PC-3 (cell line): ENCODE measurements around the gene MYF6. TPM values are rescaled to one million over a fixed set of nuclear protein-coding genes. Genes with fewer than 3 reads are reported as not detected.

Source experiments
- ATAC-seq: fragments of 200-7000 bp; cut with Tn5 transposase; 2 replicates; pipeline ENCODE4 v1.9.1; 2020; ENCODE audit warnings: mild to moderate bottlenecking, moderate library complexity
- BruUV-seq: library from RNA; stranded (reverse); fragments of 400-500 nt; replicated peaks from 2 replicates; lab custom pipeline; 2021; lab: Mats Ljungman, UMichigan
- CTCF ChIA-PET: fragments of 300-600 bp; sonication (Branson Sonifier 250); formaldehyde crosslinking; loops from one replicate; lab custom pipeline; 2022; ENCODE audit warnings: antibody characterized with exemption; lab: Charles Lee
- POLR2A ChIA-PET: fragments of 300-600 bp; sonication (Branson Sonifier 250); formaldehyde crosslinking; loops from one replicate; lab custom pipeline; 2022; ENCODE audit warnings: antibody characterized with exemption; ENCODE audit not compliant: unreplicated experiment; lab: Charles Lee
- DNase-seq: peaks from one replicate; pipeline ENCODE4 v3.0.0-alpha.2; 2015
- H2AFZ ChIP-seq: fragments of 300-600 bp; sonication (generic); 2 replicates; pipeline ENCODE4 v1.6.0; 2016; ENCODE audit warnings: antibody characterized with exemption, low read length
- H3F3A ChIP-seq: fragments of 300-600 bp; sonication (generic); one replicate; pipeline ENCODE4 v1.6.0; 2017; ENCODE audit warnings: antibody characterized with exemption, low read length, control low read depth, mild to moderate bottlenecking; ENCODE audit not compliant: unreplicated experiment
- H3K27ac ChIP-seq: fragments of 300-600 bp; sonication (generic); 2 replicates; pipeline ENCODE4 v1.5.1; 2016; ENCODE audit warnings: mild to moderate bottlenecking, low read length
- H3K27me3 ChIP-seq: fragments of 300-600 bp; sonication (generic); 2 replicates; pipeline ENCODE4 v1.6.1; 2016; ENCODE audit warnings: low read length, mixed read lengths
- H3K36me3 ChIP-seq: fragments of 300-600 bp; sonication (generic); 2 replicates; pipeline ENCODE4 v1.6.1; 2016; ENCODE audit warnings: low read depth, mixed run types, low read length, mixed read lengths
- H3K4me1 ChIP-seq: fragments of 300-600 bp; sonication (generic); 2 replicates; pipeline ENCODE4 v1.5.1; 2016; ENCODE audit warnings: low read length; ENCODE audit not compliant: insufficient read depth
- H3K4me2 ChIP-seq: fragments of 300-600 bp; sonication (generic); 2 replicates; pipeline ENCODE4 v1.6.0; 2016; ENCODE audit warnings: low read length
- H3K4me3 ChIP-seq: fragments of 300-600 bp; sonication (generic); 2 replicates; pipeline ENCODE4 v1.5.1; 2016; ENCODE audit warnings: mild to moderate bottlenecking, low read length, mixed read lengths
- H3K79me2 ChIP-seq: fragments of 300-600 bp; sonication (generic); 2 replicates; pipeline ENCODE4 v1.6.1; 2017; ENCODE audit warnings: low read length, mixed read lengths
- H3K9ac ChIP-seq: fragments of 300-600 bp; sonication (generic); 2 replicates; pipeline ENCODE4 v1.6.0; 2016; ENCODE audit warnings: mild to moderate bottlenecking, low read length
- H3K9me2 ChIP-seq: fragments of 300-600 bp; sonication (generic); replicated peaks from 2 replicates; pipeline ENCODE4 v1.6.1; 2016; ENCODE audit warnings: mixed run types, low read length, mixed read lengths
- H3K9me3 ChIP-seq: fragments of 300-600 bp; sonication (generic); 2 replicates; pipeline ENCODE4 v1.6.1; 2016; ENCODE audit warnings: low read length, mixed read lengths
- H4K20me1 ChIP-seq: fragments of 300-600 bp; sonication (generic); 2 replicates; pipeline ENCODE4 v1.6.1; 2016; ENCODE audit warnings: low read length, mixed read lengths
- EZH2 ChIP-seq: fragments of 300-600 bp; sonication (generic); IDR thresholded peaks from one replicate; pipeline ENCODE4 v1.6.1; 2017; ENCODE audit warnings: antibody characterized with exemption, mild to moderate bottlenecking, low read length; ENCODE audit not compliant: unreplicated experiment
- EZH2phosphoT487 ChIP-seq: fragments of 300-600 bp; sonication (generic); IDR thresholded peaks from 2 replicates; pipeline ENCODE4 v1.6.1; 2018; ENCODE audit warnings: mild to moderate bottlenecking, antibody characterized with exemption, low read length, borderline replicate concordance
- intact Hi-C: fragments of 100-400 bp; cut with micrococcal nuclease; formaldehyde crosslinking; loops from 2 replicates; pipeline ENCODE4 v1.9.0; 2023
- total RNA-seq: library from RNA; depleted of rRNA; stranded (reverse); fragments of >200 nt; gene quantifications from 2 replicates; pipeline ENCODE4 v1.2.3, GENCODE V29; 2014; rRNA removed
- TF ChIP-seq, protein P1 (sequence below): fragments of 300-600 bp; sonication (generic); conservative IDR thresholded peaks from 2 replicates; pipeline ENCODE4 v1.5.1; 2017; ENCODE audit warnings: antibody characterized with exemption, low read depth, mild to moderate bottlenecking, low read length

MYF6 gene
- total RNA-seq, 1 experiment from 2014 or later = not detected

DNA sequence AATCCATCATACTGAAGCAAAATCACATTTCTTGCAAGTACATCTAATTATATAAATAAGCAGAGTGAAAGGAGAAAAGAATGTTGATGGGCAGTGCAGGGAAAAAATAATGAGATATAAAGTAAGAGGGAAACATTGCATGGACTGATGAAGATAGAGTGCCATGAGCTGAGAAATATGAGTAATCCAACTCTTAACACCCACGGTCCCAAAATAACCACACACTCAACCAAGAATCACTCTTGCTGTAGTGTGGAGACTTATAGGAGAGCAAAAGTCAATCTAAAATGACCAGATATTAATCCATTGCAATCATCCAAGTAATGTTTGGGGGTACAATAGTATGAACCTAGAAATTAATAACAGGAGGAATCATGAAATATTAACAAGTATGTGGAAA lies 49.4 kb downstream of the MYF6 start:
- Histone ChIP-seq H3F3A (no peaks in the 10 kb centered on the region), H3K4me2 (no peak overlapping the region), H3K27me3 (peaks cover 26% of the 10 kb centered on the region), H3K9ac (no peak overlapping the region), H2AFZ (no peak overlapping the region), H3K4me3 (no peak overlapping the region), H3K79me2 (no peaks in the 10 kb centered on the region), H3K36me3 (no peaks in the 10 kb centered on the region), H3K4me1 (no peaks in the 10 kb centered on the region), H3K27ac (no peak overlapping the region), H3K9me3 (no peaks in the 10 kb centered on the region), H3K9me2 (no peaks in the 10 kb centered on the region), H4K20me1 (no peaks in the 10 kb centered on the region)
- CTCF ChIA-PET = no interaction called here
- DNase-seq (no peak), ATAC-seq (no peak)
- no TSS peak for BruUV-seq
- intact Hi-C loops = no loop called here
- TF ChIP-seq, protein P1, sequence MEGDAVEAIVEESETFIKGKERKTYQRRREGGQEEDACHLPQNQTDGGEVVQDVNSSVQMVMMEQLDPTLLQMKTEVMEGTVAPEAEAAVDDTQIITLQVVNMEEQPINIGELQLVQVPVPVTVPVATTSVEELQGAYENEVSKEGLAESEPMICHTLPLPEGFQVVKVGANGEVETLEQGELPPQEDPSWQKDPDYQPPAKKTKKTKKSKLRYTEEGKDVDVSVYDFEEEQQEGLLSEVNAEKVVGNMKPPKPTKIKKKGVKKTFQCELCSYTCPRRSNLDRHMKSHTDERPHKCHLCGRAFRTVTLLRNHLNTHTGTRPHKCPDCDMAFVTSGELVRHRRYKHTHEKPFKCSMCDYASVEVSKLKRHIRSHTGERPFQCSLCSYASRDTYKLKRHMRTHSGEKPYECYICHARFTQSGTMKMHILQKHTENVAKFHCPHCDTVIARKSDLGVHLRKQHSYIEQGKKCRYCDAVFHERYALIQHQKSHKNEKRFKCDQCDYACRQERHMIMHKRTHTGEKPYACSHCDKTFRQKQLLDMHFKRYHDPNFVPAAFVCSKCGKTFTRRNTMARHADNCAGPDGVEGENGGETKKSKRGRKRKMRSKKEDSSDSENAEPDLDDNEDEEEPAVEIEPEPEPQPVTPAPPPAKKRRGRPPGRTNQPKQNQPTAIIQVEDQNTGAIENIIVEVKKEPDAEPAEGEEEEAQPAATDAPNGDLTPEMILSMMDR = no peak
- TF ChIP-seq EZH2phosphoT487 (no peak), EZH2 (no peak)
- POLR2A ChIA-PET = no interaction called here

Other genes starting within 250 kb of the MYF6 start
- not detected in 2 replicates for gene MYF5, start 9.3 kb downstream of the MYF6 start, total RNA-seq
- gene LIN7A, start 230.3 kb downstream of the MYF6 start, total RNA-seq = not detected in 2 replicates